KMS-11 (cell line): ENCODE data around the gene RALGPS1.
A peak's percentile ranks its signal among the peaks of the same experiment; 100 is the strongest.

Source experiments
- H2AFZ ChIP-seq: fragments of 200-600 bp; sonication (generic); 2 replicates; pipeline ENCODE4 v1.6.1; 2016; ENCODE audit warnings: antibody characterized with exemption, mixed run types, low read depth
- H3K27ac ChIP-seq: fragments of 200-600 bp; sonication (generic); 2 replicates; pipeline ENCODE4 v1.6.1; 2016; ENCODE audit warnings: mild to moderate bottlenecking, mixed run types
- H3K27me3 ChIP-seq: fragments of 200-600 bp; sonication (generic); 2 replicates; pipeline ENCODE4 v1.6.1; 2017; ENCODE audit warnings: mild to moderate bottlenecking, low read depth, mixed run types, moderate library complexity; ENCODE audit not compliant: insufficient read depth
- H3K36me3 ChIP-seq: fragments of 200-600 bp; sonication (generic); 2 replicates; pipeline ENCODE4 v1.6.1; 2017; ENCODE audit warnings: mild to moderate bottlenecking, mixed run types; ENCODE audit not compliant: insufficient read depth
- H3K4me1 ChIP-seq: fragments of 200-600 bp; sonication (generic); 2 replicates; pipeline ENCODE4 v1.6.1; 2016; ENCODE audit warnings: mild to moderate bottlenecking, low read depth, mixed run types; ENCODE audit not compliant: poor library complexity, severe bottlenecking
- H3K4me2 ChIP-seq: fragments of 200-600 bp; sonication (generic); 2 replicates; pipeline ENCODE4 v1.7.0; 2016; ENCODE audit warnings: mild to moderate bottlenecking, mixed run types
- H3K4me3 ChIP-seq: fragments of 200-600 bp; sonication (generic); IDR thresholded peaks from 2 replicates; pipeline ENCODE4 v1.6.1; 2017; ENCODE audit warnings: low read depth, low read length, mixed read lengths; ENCODE audit not compliant: insufficient read depth
- H3K79me2 ChIP-seq: fragments of 200-600 bp; sonication (generic); 2 replicates; pipeline ENCODE4 v1.6.1; 2016; ENCODE audit warnings: low read depth, mixed run types; ENCODE audit not compliant: insufficient read depth
- H3K9ac ChIP-seq: fragments of 200-600 bp; sonication (generic); 2 replicates; pipeline ENCODE4 v1.6.1; 2016; ENCODE audit warnings: mild to moderate bottlenecking, mixed run types
- H4K20me1 ChIP-seq: fragments of 200-600 bp; sonication (generic); 2 replicates; pipeline ENCODE4 v1.6.1; 2016; ENCODE audit warnings: mild to moderate bottlenecking, mixed run types; ENCODE audit not compliant: insufficient read depth
- TF ChIP-seq, protein P1 (sequence below): fragments of 200-600 bp; sonication (generic); conservative IDR thresholded peaks from 2 replicates; pipeline ENCODE4 v1.6.1; 2017; ENCODE audit warnings: low read depth, mild to moderate bottlenecking, antibody characterized with exemption, low read length, moderate library complexity, mixed read lengths

The RALGPS1 gene

DNA sequence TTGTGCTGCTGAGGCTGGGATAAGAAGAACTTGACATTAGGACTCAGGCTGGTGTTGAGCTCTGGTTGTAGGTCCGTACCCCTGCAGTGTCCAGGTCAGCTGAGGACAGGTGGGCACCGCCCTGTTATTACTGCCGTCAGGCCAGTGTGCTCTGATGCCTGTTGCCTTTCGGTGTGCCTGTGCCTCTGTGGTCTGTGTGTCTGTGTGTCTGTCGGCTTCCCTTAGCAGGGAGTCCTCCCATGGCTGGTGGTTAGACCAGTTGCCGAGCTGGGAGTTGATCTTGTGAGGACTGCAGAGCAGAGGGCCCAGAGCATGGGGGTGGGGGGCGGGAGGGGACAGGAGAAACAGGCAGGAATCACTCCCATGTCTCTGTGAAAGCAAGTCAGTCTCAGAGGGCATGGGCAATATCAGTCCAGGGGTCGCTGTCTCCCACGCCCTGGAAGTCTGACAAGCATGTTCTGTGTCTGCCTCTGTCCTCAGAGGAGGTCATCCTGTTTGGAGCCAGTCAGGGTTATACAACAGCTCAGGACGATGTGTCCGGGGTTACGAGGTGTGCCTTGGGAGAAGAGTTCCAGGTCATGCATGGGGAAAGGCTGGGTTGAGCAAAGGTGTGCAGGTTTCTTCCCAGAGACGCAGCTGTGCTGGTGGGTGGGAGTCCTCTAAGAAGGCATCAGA lies 282.7 kb downstream of the RALGPS1 start:
- Histone ChIP-seq H3K4me3 (no peak overlapping the region), H3K4me2 (no peak overlapping the region), H2AFZ (no peak overlapping the region), H3K9ac (no peak overlapping the region), H3K36me3 (no peaks in the 10 kb centered on the region), H3K79me2 (no peaks in the 10 kb centered on the region), H4K20me1 (no peaks in the 10 kb centered on the region), H3K27me3 (no peaks in the 10 kb centered on the region), H3K27ac (no peak overlapping the region), H3K4me1 (peaks cover 22% of the 10 kb centered on the region)
- TF ChIP-seq, protein P1, sequence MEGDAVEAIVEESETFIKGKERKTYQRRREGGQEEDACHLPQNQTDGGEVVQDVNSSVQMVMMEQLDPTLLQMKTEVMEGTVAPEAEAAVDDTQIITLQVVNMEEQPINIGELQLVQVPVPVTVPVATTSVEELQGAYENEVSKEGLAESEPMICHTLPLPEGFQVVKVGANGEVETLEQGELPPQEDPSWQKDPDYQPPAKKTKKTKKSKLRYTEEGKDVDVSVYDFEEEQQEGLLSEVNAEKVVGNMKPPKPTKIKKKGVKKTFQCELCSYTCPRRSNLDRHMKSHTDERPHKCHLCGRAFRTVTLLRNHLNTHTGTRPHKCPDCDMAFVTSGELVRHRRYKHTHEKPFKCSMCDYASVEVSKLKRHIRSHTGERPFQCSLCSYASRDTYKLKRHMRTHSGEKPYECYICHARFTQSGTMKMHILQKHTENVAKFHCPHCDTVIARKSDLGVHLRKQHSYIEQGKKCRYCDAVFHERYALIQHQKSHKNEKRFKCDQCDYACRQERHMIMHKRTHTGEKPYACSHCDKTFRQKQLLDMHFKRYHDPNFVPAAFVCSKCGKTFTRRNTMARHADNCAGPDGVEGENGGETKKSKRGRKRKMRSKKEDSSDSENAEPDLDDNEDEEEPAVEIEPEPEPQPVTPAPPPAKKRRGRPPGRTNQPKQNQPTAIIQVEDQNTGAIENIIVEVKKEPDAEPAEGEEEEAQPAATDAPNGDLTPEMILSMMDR, result no peak

DNA sequence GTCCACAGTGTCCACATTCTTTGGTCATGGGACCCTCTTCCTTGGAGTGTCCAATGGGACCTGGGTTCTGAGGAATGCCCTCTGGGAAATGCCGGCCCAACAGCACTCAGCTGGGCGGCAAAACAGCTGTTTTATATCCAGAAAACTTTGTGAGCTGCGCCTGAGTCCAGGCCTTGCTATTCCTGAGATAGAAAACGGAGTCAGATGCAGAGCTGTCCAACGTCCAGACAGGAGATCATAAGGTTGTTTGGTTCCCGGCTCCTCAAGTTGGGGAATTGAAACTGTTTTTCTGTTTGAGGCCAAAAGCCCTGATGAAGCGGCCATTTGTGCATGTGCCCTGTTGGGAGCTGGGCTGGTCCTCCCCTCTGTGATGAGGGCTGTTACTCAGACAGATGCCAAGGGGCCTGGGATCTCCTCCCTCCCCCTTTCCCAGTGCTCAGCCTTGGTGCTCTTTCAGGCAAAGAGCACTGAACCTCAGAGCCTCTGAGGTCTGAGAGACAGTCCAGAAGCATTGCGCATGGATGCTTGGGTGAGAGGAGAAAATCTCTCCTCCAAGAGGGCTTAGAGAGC lies 283.4 kb downstream of the RALGPS1 start:
- no peaks in the 10 kb centered on the region for H3K27me3 ChIP-seq
- no peaks in the 10 kb centered on the region for H4K20me1 ChIP-seq
- H3K4me2 ChIP-seq, result no peak overlapping the region
- no peak overlapping the region for H3K4me3 ChIP-seq
- peaks cover 22% of the 10 kb centered on the region for H3K4me1 ChIP-seq
- H2AFZ ChIP-seq, result no peak overlapping the region
- no peak overlapping the region for H3K27ac ChIP-seq
- H3K79me2 ChIP-seq, result no peaks in the 10 kb centered on the region
- no peak overlapping the region for H3K9ac ChIP-seq
- H3K36me3 ChIP-seq, result no peaks in the 10 kb centered on the region
- TF ChIP-seq, protein P1, result no peak

DNA sequence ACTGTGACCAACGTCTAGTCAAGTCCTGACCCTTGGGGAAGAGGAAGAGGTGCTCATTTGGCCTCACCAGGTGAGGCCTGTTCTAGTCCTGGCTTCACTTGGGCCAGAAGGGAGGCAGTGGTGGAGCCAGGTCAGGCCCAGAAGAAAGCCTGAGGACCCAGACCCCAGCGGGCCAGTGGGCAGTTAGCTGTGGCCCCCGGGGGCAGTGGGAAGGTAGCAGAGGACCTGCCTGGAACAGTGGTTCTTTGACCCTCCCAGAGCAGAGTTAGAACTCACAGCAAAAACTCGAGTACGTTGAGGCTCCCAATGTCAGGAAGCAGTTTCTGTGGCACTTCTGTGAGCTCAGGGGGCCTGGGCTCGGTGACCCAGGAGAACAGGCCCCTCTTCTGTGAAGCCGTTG lies 284.0 kb downstream of the RALGPS1 start:
- no peaks in the 10 kb centered on the region for H3K79me2 ChIP-seq
- no peaks in the 10 kb centered on the region for H3K36me3 ChIP-seq
- peaks cover 22% of the 10 kb centered on the region for H3K4me1 ChIP-seq
- H4K20me1 ChIP-seq, result no peaks in the 10 kb centered on the region
- TF ChIP-seq, protein P1, result no peak
- H2AFZ ChIP-seq, result peak overlapping the region; percentile 24
- H3K4me3 ChIP-seq, result no peak overlapping the region
- no peak overlapping the region for H3K4me2 ChIP-seq
- H3K27me3 ChIP-seq, result no peaks in the 10 kb centered on the region
- H3K9ac ChIP-seq, result no peak overlapping the region; the same call in 1 of the 2 replicates
- 0 out of 2 replicates have a peak overlapping the region, but pooled peaks have one; percentile 25 for H3K27ac ChIP-seq

GRCh38 chr9:127199001-127199791 lies 284.6 kb downstream of the RALGPS1 start:
- TF ChIP-seq, protein P1, result peak; percentile 96
- Histone ChIP-seq H3K4me1 (peaks cover 22% of the 10 kb centered on the region), H3K27me3 (no peaks in the 10 kb centered on the region), H3K9ac (no peak overlapping the region; the same call in 1 of the 2 replicates), H2AFZ (peak overlapping the region; percentile 24), H3K36me3 (no peaks in the 10 kb centered on the region), H3K4me2 (peak overlapping the region; percentile 43), H3K27ac (0 out of 2 replicates have a peak overlapping the region, but pooled peaks have one; percentile 25), H3K4me3 (no peak overlapping the region), H4K20me1 (no peaks in the 10 kb centered on the region), H3K79me2 (no peaks in the 10 kb centered on the region)
